Endothelial cell of umbilical vein (primary cell): ENCODE data around the gene SLC46A3. TPM values are rescaled to one million over a fixed set of nuclear protein-coding genes. Genes with fewer than 3 reads are reported as not detected.

ENCODE experiments used
- BruUV-seq: library from RNA; stranded (reverse); fragments of 400-500 nt; replicated peaks from 2 replicates; lab custom pipeline; 2021; lab: Mats Ljungman, UMichigan
- CTCF ChIA-PET: fragments of 300-600, 350-600 bp; sonication (Branson Sonifier 250); formaldehyde crosslinking; loops from one replicate; lab custom pipeline; 2021; ENCODE audit warnings: antibody characterized with exemption, inconsistent platforms; lab: Charles Lee
- POLR2A ChIA-PET: fragments of 300-600, 350-600 bp; sonication (Branson Sonifier 250); formaldehyde crosslinking; loops from one replicate; lab custom pipeline; 2021; ENCODE audit warnings: antibody characterized with exemption, inconsistent platforms; lab: Charles Lee
- DNase-seq: peaks from one replicate; pipeline ENCODE4 v3.0.0-alpha.2; 2011; ENCODE audit warnings: low read depth, low spot score
- FAIRE-seq: peaks from 2 replicates; lab custom pipeline; 2011; peaks lifted over from hg19 to GRCh38; lab: Jason Lieb, UNC
- H2AFZ ChIP-seq: 2 replicates; pipeline ENCODE4 v1.6.0; 2012; ENCODE audit warnings: low read depth, low read length, control low read depth, inconsistent platforms
- H3K27ac ChIP-seq: 2 replicates; pipeline ENCODE4 v1.5.1; 2011; ENCODE audit warnings: low read depth, mild to moderate bottlenecking, control low read depth, low read length, moderate library complexity; ENCODE audit not compliant: insufficient read depth
- H3K27me3 ChIP-seq, 2 experiments: 2 replicates each; pipeline versions ENCODE4 v1.6.0 to v1.6.1; 2011; ENCODE audit warnings: low read length in 2 of 2, mixed read lengths in 1 of 2; ENCODE audit not compliant: control insufficient read depth in 2 of 2, insufficient read depth in 2 of 2
- H3K36me3 ChIP-seq, 2 experiments: 2 replicates in 1 of 2; 3 replicates in 1 of 2; pipeline ENCODE4 v1.5.1; 2011; ENCODE audit warnings: low read length in 2 of 2, mild to moderate bottlenecking in 1 of 2, moderate library complexity in 1 of 2; ENCODE audit not compliant: control insufficient read depth in 2 of 2, insufficient read depth in 2 of 2; ENCODE audit errors: extremely low read depth in 1 of 2
- H3K4me1 ChIP-seq: 3 replicates; pipeline ENCODE4 v1.5.1; 2011; ENCODE audit warnings: mild to moderate bottlenecking, low read length; ENCODE audit not compliant: control insufficient read depth, insufficient read depth; ENCODE audit errors: extremely low read depth
- H3K4me2 ChIP-seq: 2 replicates; pipeline ENCODE4 v1.6.1; 2011; ENCODE audit warnings: low read length, control low read depth, mixed read lengths; ENCODE audit not compliant: insufficient read depth
- H3K4me3 ChIP-seq, 3 experiments: fragments of 200-600 bp in 1 of 3; sonication (generic), shearing (Covaris generic) in 1 of 3; replicated peaks in 1 of 3; 2 replicates each; pipeline ENCODE4 v1.5.1; 2011 to 2016; ENCODE audit warnings: control low read depth in 3 of 3, low read length in 3 of 3, mild to moderate bottlenecking in 2 of 3, inconsistent platforms in 1 of 3, low read depth in 1 of 3, moderate library complexity in 1 of 3; ENCODE audit not compliant: insufficient read depth in 1 of 3
- H3K79me2 ChIP-seq: 2 replicates; pipeline ENCODE4 v1.6.0; 2012; ENCODE audit warnings: low read length, inconsistent platforms; ENCODE audit not compliant: control insufficient read depth, insufficient read depth
- H3K9ac ChIP-seq: replicated peaks from 2 replicates; pipeline ENCODE3; 2011; ENCODE audit warnings: low read length, control low read depth; ENCODE audit not compliant: insufficient read depth; ENCODE audit errors: extremely low read depth
- H3K9me1 ChIP-seq: replicated peaks from 3 replicates; pipeline ENCODE4 v1.6.0; 2011; ENCODE audit warnings: mild to moderate bottlenecking, low read length; ENCODE audit not compliant: control insufficient read depth, insufficient read depth; ENCODE audit errors: extremely low read depth
- H3K9me3 ChIP-seq: replicated peaks from 2 replicates; pipeline ENCODE4 v1.5.1; 2012; ENCODE audit warnings: low read length, inconsistent platforms; ENCODE audit not compliant: control insufficient read depth, insufficient read depth
- H4K20me1 ChIP-seq: replicated peaks from 2 replicates; pipeline ENCODE3; 2011; ENCODE audit warnings: mild to moderate bottlenecking, low read length; ENCODE audit not compliant: control insufficient read depth, insufficient read depth; ENCODE audit errors: extremely low read depth
- CTCF ChIP-seq, 2 donors: IDR thresholded peaks; 1 replicate in 1 of 2; 2 replicates in 1 of 2; pipeline ENCODE4 v1.5.1; 2011; ENCODE audit warnings: low read length in 2 of 2, mild to moderate bottlenecking in 2 of 2, moderate library complexity in 2 of 2, control low read depth in 1 of 2, inconsistent platforms in 1 of 2, low read depth in 1 of 2; ENCODE audit not compliant: insufficient read depth in 1 of 2; ENCODE audit errors: extremely low read depth in 1 of 2
- EZH2 ChIP-seq: IDR thresholded peaks from 2 replicates; pipeline ENCODE4 v1.6.1; 2012; ENCODE audit warnings: borderline replicate concordance, low read depth, mild to moderate bottlenecking, moderate library complexity, low read length, inconsistent platforms; ENCODE audit not compliant: severe bottlenecking
- GATA2 ChIP-seq: IDR thresholded peaks from 2 replicates; pipeline ENCODE4 v1.7.0; 2011; ENCODE audit warnings: low read depth, mild to moderate bottlenecking, moderate library complexity, mixed read lengths, low read length; ENCODE audit not compliant: insufficient read length, insufficient read depth
- JUN ChIP-seq: IDR thresholded peaks from 2 replicates; pipeline ENCODE4 v1.6.1; 2011; ENCODE audit warnings: borderline replicate concordance, low read depth; ENCODE audit not compliant: insufficient read length, insufficient read depth
- MYC ChIP-seq: IDR thresholded peaks from one replicate; pipeline ENCODE4 v1.6.1; 2011; ENCODE audit warnings: mild to moderate bottlenecking, low read depth, low read length
- POLR2A ChIP-seq: IDR thresholded peaks from 2 replicates; pipeline ENCODE4 v1.6.1; 2012; ENCODE audit warnings: low read depth, mild to moderate bottlenecking, control low read depth, low read length
- POLR2AphosphoS5 ChIP-seq: IDR thresholded peaks from 2 replicates; pipeline ENCODE4 v1.6.1; 2012; ENCODE audit warnings: low read depth, mild to moderate bottlenecking, control low read depth, low read length, moderate library complexity; ENCODE audit not compliant: insufficient read depth
- dilution Hi-C: fragments of 300-500 bp; cut with MboI; formaldehyde crosslinking; loops from one replicate; pipeline ENCODE4 v1.15.0; 2019; ENCODE audit warnings: low sequenced_read_pairs; ENCODE audit not compliant: extremely low pct_ligation_motif_present
- intact Hi-C: fragments of 100-400 bp; cut with micrococcal nuclease; formaldehyde crosslinking; loops from one replicate; pipeline ENCODE4 v1.10.0; 2022
- polyA plus RNA-seq, 4 experiments: library from polyadenylated mRNA; depleted of rRNA in 3 of 4; stranded (reverse) in 3 of 4; unstranded in 1 of 4; fragments of >200 nt; gene quantifications; 2 replicates each; pipeline versions ENCODE4 v1.2.1 to v1.2.3, GENCODE V29; 2011 to 2012; ENCODE audit warnings: missing spikeins in 1 of 4
- total RNA-seq: library from RNA; stranded (reverse); gene quantifications from 2 replicates; pipeline ENCODE4 v1.2.3, GENCODE V29; 2021
- TF ChIP-seq, protein P1 (sequence below): IDR thresholded peaks from 2 replicates; pipeline ENCODE4 v1.6.1; 2011; ENCODE audit not compliant: insufficient read depth, insufficient read length

Gene SLC46A3
- total and polyA plus RNA-seq, 2 donors (not counting 3 experiments of a cell fraction or from before 2014, with no cell fraction given), result 2.0 to 2.1 TPM

- CTCF ChIA-PET, result no interaction called here
- H3K27me3 ChIP-seq, result peaks cover 1 to 4% of the 10 kb centered on the region in 2 experiments
- H3K36me3 ChIP-seq, result no peaks in the 10 kb centered on the region
- BruUV-seq, result no TSS peak
- H3K9me3 ChIP-seq, result no peaks in the 10 kb centered on the region
- no peaks in the 10 kb centered on the region for H3K4me1 ChIP-seq
- intact Hi-C loops (no loop called here), dilution Hi-C loops (no loop called here)
- TF ChIP-seq POLR2AphosphoS5 (no peak), JUN (no peak), GATA2 (no peak), MYC (no peak), CTCF (IDR thresholded peaks at IDR 0.05; ENCODE audit: extremely low read depth in 1 of 2, insufficient read depth in 1 of 2, low read depth in 1 of 2, low read length in 2 of 2) (no peak), EZH2 (no peak), POLR2A (no peak)
- TF ChIP-seq, protein P1, sequence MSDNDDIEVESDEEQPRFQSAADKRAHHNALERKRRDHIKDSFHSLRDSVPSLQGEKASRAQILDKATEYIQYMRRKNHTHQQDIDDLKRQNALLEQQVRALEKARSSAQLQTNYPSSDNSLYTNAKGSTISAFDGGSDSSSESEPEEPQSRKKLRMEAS, result no peak
- no peak overlapping the region for H2AFZ ChIP-seq
- no peak overlapping the region for H3K4me3 ChIP-seq
- H4K20me1 ChIP-seq, result no peaks in the 10 kb centered on the region
- FAIRE-seq (no peak), DNase-seq (no peak)
- H3K4me2 ChIP-seq, result no peak overlapping the region
- H3K9me1 ChIP-seq, result no peaks in the 10 kb centered on the region
- POLR2A ChIA-PET, result no interaction called here
- H3K79me2 ChIP-seq, result no peaks in the 10 kb centered on the region
- no peak overlapping the region for H3K27ac ChIP-seq
- H3K9ac ChIP-seq, result no peak overlapping the region
Measured at GRCh38 chr13:28707629-28708427, 10.9 kb downstream of the SLC46A3 start.
